IMR-90 (cell line): Measurements from ENCODE around the gene MAPK8IP1. TPM values are rescaled to one million over a fixed set of nuclear protein-coding genes. Genes with fewer than 3 reads are reported as not detected.

Source experiments
- ATAC-seq: fragments of 200-7000 bp; cut with Tn5 transposase; 2 replicates; pipeline ENCODE4 v1.9.1; 2020; ENCODE audit warnings: low read depth, mild to moderate bottlenecking, moderate library complexity
- BruUV-seq: library from RNA; stranded (reverse); fragments of 400-500 nt; replicated peaks from 2 replicates; lab custom pipeline; 2021; lab: Mats Ljungman, UMichigan
- CTCF ChIA-PET: fragments of 300-600 bp; formaldehyde crosslinking; extraction: SDS; loops from one replicate; lab custom pipeline; 2021; ENCODE audit warnings: antibody characterized with exemption; lab: Yijun Ruan, JAX
- POLR2A ChIA-PET: fragments of 300-600 bp; sonication (Branson Sonifier 250); formaldehyde crosslinking; loops from one replicate; lab custom pipeline; 2022; ENCODE audit warnings: antibody characterized with exemption; ENCODE audit not compliant: unreplicated experiment; lab: Charles Lee
- DNase-seq: peaks from one replicate; pipeline ENCODE4 v3.0.0; 2013
- H2AFZ ChIP-seq: replicated peaks from 2 replicates; pipeline ENCODE3; 2013; ENCODE audit warnings: low read length, mild to moderate bottlenecking; ENCODE audit not compliant: poor library complexity
- H2AK5ac ChIP-seq: 2 replicates; pipeline ENCODE4 v1.6.1; 2013; ENCODE audit warnings: low read depth, low read length, inconsistent platforms
- H2AK9ac ChIP-seq: replicated peaks from 2 replicates; pipeline ENCODE3; 2013; ENCODE audit warnings: mild to moderate bottlenecking, low read depth, low read length, moderate library complexity; ENCODE audit not compliant: poor library complexity
- H2BK120ac ChIP-seq: 2 replicates; pipeline ENCODE4 v1.6.1; 2013; ENCODE audit warnings: low read depth, low read length, inconsistent platforms
- H2BK15ac ChIP-seq: 3 replicates; pipeline ENCODE4 v1.6.1; 2013; ENCODE audit warnings: low read depth, low read length, inconsistent platforms
- H2BK20ac ChIP-seq: 2 replicates; pipeline ENCODE4 v1.6.1; 2013; ENCODE audit warnings: low read depth, mild to moderate bottlenecking, inconsistent platforms, low read length, moderate library complexity
- H2BK5ac ChIP-seq: 2 replicates; pipeline ENCODE4 v1.6.1; 2013; ENCODE audit warnings: mild to moderate bottlenecking, low read depth, low read length, inconsistent platforms; ENCODE audit not compliant: poor library complexity, severe bottlenecking
- H3K14ac ChIP-seq: replicated peaks from 2 replicates; pipeline ENCODE4 v1.6.1; 2013; ENCODE audit warnings: low read depth, low read length, inconsistent platforms
- H3K18ac ChIP-seq: 2 replicates; pipeline ENCODE4 v1.6.1; 2013; ENCODE audit warnings: low read depth, low read length, control low read depth
- H3K23ac ChIP-seq: 2 replicates; pipeline ENCODE4 v1.6.1; 2013; ENCODE audit warnings: low read depth, low read length, inconsistent platforms
- H3K27ac ChIP-seq: 2 replicates; pipeline ENCODE4 v1.5.1; 2013; ENCODE audit warnings: mild to moderate bottlenecking, control low read depth, low read length; ENCODE audit not compliant: insufficient read depth
- H3K27me3 ChIP-seq: 2 replicates; pipeline ENCODE4 v1.6.1; 2013; ENCODE audit warnings: low read length; ENCODE audit not compliant: control insufficient read depth, insufficient read depth
- H3K36me3 ChIP-seq: 2 replicates; pipeline ENCODE4 v1.6.1; 2013; ENCODE audit warnings: low read length, mixed read lengths; ENCODE audit not compliant: control insufficient read depth, insufficient read depth
- H3K4ac ChIP-seq: 2 replicates; pipeline ENCODE4 v1.6.1; 2013; ENCODE audit warnings: low read depth, low read length, inconsistent platforms
- H3K4me1 ChIP-seq: 2 replicates; pipeline ENCODE4 v1.6.1; 2013; ENCODE audit warnings: low read length, mixed read lengths; ENCODE audit not compliant: control insufficient read depth, insufficient read depth
- H3K4me2 ChIP-seq: 2 replicates; pipeline ENCODE4 v1.6.1; 2013; ENCODE audit warnings: low read depth, mild to moderate bottlenecking, control low read depth, low read length, moderate library complexity
- H3K4me3 ChIP-seq: 2 replicates; pipeline ENCODE4 v1.5.1; 2013; ENCODE audit warnings: low read depth, mild to moderate bottlenecking, control low read depth, low read length, moderate library complexity; ENCODE audit not compliant: insufficient read depth
- H3K56ac ChIP-seq: 2 replicates; pipeline ENCODE4 v1.6.1; 2013; ENCODE audit warnings: low read length, inconsistent platforms; ENCODE audit not compliant: insufficient read depth; ENCODE audit errors: extremely low read depth
- H3K79me1 ChIP-seq, 2 experiments: 2 replicates each; pipeline ENCODE4 v1.6.1; 2013; ENCODE audit warnings: low read length in 2 of 2, inconsistent platforms in 1 of 2, low read depth in 1 of 2
- H3K9ac ChIP-seq: 2 replicates; pipeline ENCODE4 v1.6.1; 2013; ENCODE audit warnings: low read depth, low read length, control low read depth
- H3K9me1 ChIP-seq: 2 replicates; pipeline ENCODE4 v1.6.1; 2013; ENCODE audit warnings: low read length, inconsistent platforms; ENCODE audit not compliant: insufficient read depth
- H3K9me3 ChIP-seq: 2 replicates; pipeline ENCODE4 v1.6.1; 2013; ENCODE audit warnings: low read length; ENCODE audit not compliant: control insufficient read depth, insufficient read depth
- H4K20me1 ChIP-seq: 2 replicates; pipeline ENCODE4 v1.6.1; 2013; ENCODE audit warnings: low read length, inconsistent platforms; ENCODE audit not compliant: insufficient read depth
- H4K5ac ChIP-seq: 2 replicates; pipeline ENCODE4 v1.6.1; 2013; ENCODE audit warnings: mild to moderate bottlenecking, low read depth, low read length, control low read depth
- H4K8ac ChIP-seq, 2 experiments: 2 replicates each; pipeline ENCODE4 v1.6.1; 2013; ENCODE audit warnings: low read depth in 2 of 2, low read length in 2 of 2, control low read depth in 1 of 2, inconsistent platforms in 1 of 2
- H4K91ac ChIP-seq: 2 replicates; pipeline ENCODE4 v1.6.1; 2013; ENCODE audit warnings: low read depth, low read length, inconsistent platforms; ENCODE audit not compliant: insufficient read depth
- CHD1 ChIP-seq: IDR thresholded peaks from 2 replicates; pipeline ENCODE4 v1.6.1; 2012; ENCODE audit warnings: low read depth, low read length, improper control_type of control experiment
- SMC3 ChIP-seq: fragments of 150-350 bp; IDR thresholded peaks from 2 replicates; pipeline ENCODE4 v1.6.1; 2016; ENCODE audit warnings: low read depth, mild to moderate bottlenecking, antibody characterized with exemption, low read length, moderate library complexity
- WGBS, 2 experiments: methylation state at CpG; one replicate each; pipeline versions ENCODE4 v1.1.5 to v1.1.7; 2013; ENCODE audit warnings: missing lambda C conversion rate in 2 of 2; ENCODE audit not compliant: insufficient read length in 1 of 2; ENCODE audit errors: extremely low coverage in 2 of 2; 5-methylcytosine and 5-hydroxymethylcytosine counted together
- dilution Hi-C: fragments of 300-500 bp; cut with HindIII; formaldehyde crosslinking; loops from one replicate; pipeline ENCODE4 v1.14.3; 2018; ENCODE audit warnings: low sequenced_read_pairs; ENCODE audit not compliant: unreplicated experiment
- in situ Hi-C: fragments of 300-500 bp; cut with MboI; formaldehyde crosslinking; loops from 3 replicates; pipeline ENCODE4 v1.14.3; 2019; ENCODE audit warnings: low sequenced_read_pairs, inconsistent platforms, mixed read lengths
- intact Hi-C: fragments of 100-400 bp; cut with micrococcal nuclease; formaldehyde crosslinking; loops from 2 replicates; pipeline ENCODE4 v1.10.0; 2022
- polyA plus RNA-seq, 3 experiments: library from polyadenylated mRNA; depleted of rRNA; stranded (reverse); fragments of >200 nt; gene quantifications; 2 replicates each; pipeline ENCODE4 v1.2.3, GENCODE V29; 2012; ENCODE audit warnings: low replicate concordance in 1 of 3
- total RNA-seq: library from RNA; depleted of rRNA; stranded (reverse); fragments of >200 nt; gene quantifications from 2 replicates; pipeline ENCODE4 v1.2.3, GENCODE V29; 2012
- TF ChIP-seq, protein P1 (sequence below): fragments of 150-350 bp; IDR thresholded peaks from 2 replicates; pipeline ENCODE4 v1.6.1; 2016; ENCODE audit warnings: low read depth, mild to moderate bottlenecking, low read length, moderate library complexity, borderline replicate concordance

Gene MAPK8IP1
- total and polyA plus RNA-seq, 2 of the 4 experiments (the other 2 are of a cell fraction), result 6.5 to 9.6 TPM

DNA sequence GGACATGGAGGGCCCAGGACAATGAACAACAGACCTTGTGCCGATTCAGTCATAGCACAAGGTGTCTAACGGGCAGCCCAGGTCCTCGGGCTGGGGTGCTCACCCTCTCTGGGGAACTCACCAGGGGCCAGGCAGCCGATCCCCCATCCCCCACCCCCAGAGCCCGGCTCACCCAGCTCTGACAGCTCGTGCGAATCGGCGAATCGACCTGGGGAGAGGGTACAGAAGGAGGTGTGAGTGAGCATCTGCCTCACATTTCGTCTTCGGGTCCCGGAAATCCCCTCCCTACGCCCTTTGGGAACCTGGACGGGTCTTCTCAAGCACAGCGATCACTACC, 31.8 kb downstream of the MAPK8IP1 start:
- H4K5ac ChIP-seq, result peak overlapping the region; percentile 59
- peaks cover 18 to 32% of the 10 kb centered on the region in 2 experiments for H3K79me1 ChIP-seq
- H3K9me1 ChIP-seq, result 0 out of 2 replicates have a peak, but pooled peaks cover 8% of the 10 kb centered on the region
- 0 out of 2 replicates have a peak overlapping the region, but pooled peaks have one; percentile 17 for H2BK120ac ChIP-seq
- DNase-seq (no peak), ATAC-seq (no peak)
- peak overlapping the region; percentile 99 for H2AK9ac ChIP-seq
- H4K91ac ChIP-seq, result peak overlapping the region; percentile 64
- peak overlapping the region; percentile 95 for H3K9ac ChIP-seq
- BruUV-seq, result TSS peak; percentile 58
- CTCF ChIA-PET, result interaction anchor here (1.0 kb wide), 1 partner anchor 44 kb away, joined by 3 read pairs; no protein-coding TSS in a partner anchor
- H3K4me2 ChIP-seq, result peak overlapping the region; percentile 98
- peaks cover 12% of the 10 kb centered on the region; the same call in 1 of the 2 replicates for H3K27me3 ChIP-seq
- H3K36me3 ChIP-seq, result peaks cover 20% of the 10 kb centered on the region
- peak overlapping the region; percentile 85 for H3K27ac ChIP-seq
- no peak overlapping the region for H2BK20ac ChIP-seq
- in situ Hi-C loops, result no loop called here
- peak overlapping the region; percentile 91 for H3K14ac ChIP-seq
- H3K23ac ChIP-seq, result peak overlapping the region; percentile 78; the same call in 1 of the 2 replicates
- intact Hi-C loops, result no loop called here
- peak overlapping the region; percentile 87 for H2AK5ac ChIP-seq
- peak overlapping the region; percentile 85 for H3K56ac ChIP-seq
- H2BK5ac ChIP-seq, result peak overlapping the region; percentile 51
- H3K4me1 ChIP-seq, result no peaks in the 10 kb centered on the region
- H3K9me3 ChIP-seq, result no peaks in the 10 kb centered on the region
- no CpG with 5 or more reads among the region's 16 CpGs for WGBS, 2 experiments
- no peak overlapping the region for H3K18ac ChIP-seq
- TF ChIP-seq CHD1 (no peak), SMC3 (no peak)
- TF ChIP-seq, protein P1, sequence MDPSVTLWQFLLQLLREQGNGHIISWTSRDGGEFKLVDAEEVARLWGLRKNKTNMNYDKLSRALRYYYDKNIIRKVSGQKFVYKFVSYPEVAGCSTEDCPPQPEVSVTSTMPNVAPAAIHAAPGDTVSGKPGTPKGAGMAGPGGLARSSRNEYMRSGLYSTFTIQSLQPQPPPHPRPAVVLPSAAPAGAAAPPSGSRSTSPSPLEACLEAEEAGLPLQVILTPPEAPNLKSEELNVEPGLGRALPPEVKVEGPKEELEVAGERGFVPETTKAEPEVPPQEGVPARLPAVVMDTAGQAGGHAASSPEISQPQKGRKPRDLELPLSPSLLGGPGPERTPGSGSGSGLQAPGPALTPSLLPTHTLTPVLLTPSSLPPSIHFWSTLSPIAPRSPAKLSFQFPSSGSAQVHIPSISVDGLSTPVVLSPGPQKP, result no peak
- H3K4ac ChIP-seq, result peak overlapping the region; percentile 88
- H3K4me3 ChIP-seq, result peak overlapping the region; percentile 79
- no peak overlapping the region for H2BK15ac ChIP-seq
- POLR2A ChIA-PET, result no interaction called here
- dilution Hi-C loops, result no loop called here
- H2AFZ ChIP-seq, result peak overlapping the region; percentile 96
- peak overlapping the region; percentile 46 to 94; a peak in 3 of 4 replicates for H4K8ac ChIP-seq
- H4K20me1 ChIP-seq, result peaks cover 7% of the 10 kb centered on the region; the same call in 1 of the 2 replicates
